K562 (cell line): Measurements from ENCODE around the gene MDK. TPM values are rescaled to one million over a fixed set of nuclear protein-coding genes. Genes with fewer than 3 reads are reported as not detected.

Source experiments
- ASH1L ChIP-seq: fragments of 450-650 bp; IDR thresholded peaks from 2 replicates; pipeline ENCODE4 v1.6.1; 2018; ENCODE audit warnings: borderline replicate concordance, mild to moderate bottlenecking, low read depth; ENCODE audit not compliant: partially characterized antibody
- CBFA2T3 ChIP-seq: fragments of 450-650 bp; IDR thresholded peaks from 2 replicates; pipeline ENCODE4 v1.6.1; 2017
- CBX2 ChIP-seq: fragments of 200-600 bp; sonication (generic); IDR thresholded peaks from one replicate; pipeline ENCODE4 v1.6.1; 2012; ENCODE audit warnings: mild to moderate bottlenecking, low read length, inconsistent platforms; ENCODE audit not compliant: insufficient read depth, poor library complexity, severe bottlenecking
- E2F4 ChIP-seq: sonication (generic); formaldehyde crosslinking; IDR thresholded peaks from 2 replicates; pipeline ENCODE4 v1.8.0; 2022; ENCODE audit warnings: mild to moderate bottlenecking, low read depth, missing genetic modification reagents
- ELF2 ChIP-seq: fragments of 250-450 bp; sonication (Bioruptor Pico); IDR thresholded peaks from 2 replicates; pipeline ENCODE4 v1.5.0; 2021; ENCODE audit warnings: mild to moderate bottlenecking
- ELK1 ChIP-seq: sonication (generic); formaldehyde crosslinking; IDR thresholded peaks from 2 replicates; pipeline ENCODE4 v1.8.1; 2022; ENCODE audit warnings: missing genetic modification reagents
- FOXJ2 ChIP-seq: fragments of 200-800 bp; sonication (Bioruptor generic); IDR thresholded peaks from 2 replicates; pipeline ENCODE4 v1.6.1; 2016; ENCODE audit warnings: missing genetic modification characterization, missing compliant biosample characterization
- FUS ChIP-seq: fragments of 200-400 bp; formaldehyde crosslinking; optimal IDR thresholded peaks from 2 replicates; pipeline ENCODE3; 2017; ENCODE audit warnings: low read depth, low read length
- GTF2F1 ChIP-seq: IDR thresholded peaks from 2 replicates; pipeline ENCODE4 v1.6.1; 2011; ENCODE audit warnings: low read depth, low read length, improper control_type of control experiment
- HES1 ChIP-seq: fragments of 450-650 bp; IDR thresholded peaks from 2 replicates; pipeline ENCODE4 v1.6.1; 2016; ENCODE audit warnings: low read depth, mild to moderate bottlenecking, moderate library complexity
- HMG20B ChIP-seq: fragments of 250-450 bp; sonication (Bioruptor Pico); IDR thresholded peaks from 2 replicates; pipeline ENCODE4 v1.5.0; 2021; ENCODE audit warnings: mild to moderate bottlenecking
- IFI16 ChIP-seq: fragments of 250-450 bp; sonication (Bioruptor Pico); IDR thresholded peaks from 2 replicates; pipeline ENCODE4 v2.1.2; 2022; ENCODE audit warnings: mild to moderate bottlenecking, inconsistent platforms
- JUND ChIP-seq, 2 experiments: IDR thresholded peaks; 2 replicates in 1 of 2; 3 replicates in 1 of 2; pipeline ENCODE4 v1.6.1; 2011; ENCODE audit warnings: borderline replicate concordance in 2 of 2, low read depth in 2 of 2, low read length in 2 of 2, improper control_type of control experiment in 1 of 2, missing biosample characterization in 1 of 2, missing genetic modification characterization in 1 of 2, missing genetic modification reagents in 1 of 2
- LARP7 ChIP-seq: fragments of 450-650 bp; IDR thresholded peaks from 2 replicates; pipeline ENCODE4 v1.6.1; 2016
- NCOA2 ChIP-seq, 2 experiments: fragments of 450-650 bp; IDR thresholded peaks; 2 replicates each; pipeline ENCODE4 v1.6.1; 2018; ENCODE audit warnings: mild to moderate bottlenecking in 2 of 2, moderate library complexity in 1 of 2; ENCODE audit not compliant: partially characterized antibody in 2 of 2
- NCOR1 ChIP-seq: fragments of 450-650 bp; IDR thresholded peaks from 2 replicates; pipeline ENCODE4 v1.6.1; 2016; ENCODE audit warnings: mild to moderate bottlenecking, moderate library complexity
- SAFB ChIP-seq: fragments of 200-400 bp; formaldehyde crosslinking; IDR thresholded peaks from 2 replicates; pipeline ENCODE4 v1.6.1; 2017; ENCODE audit warnings: low read depth, low read length, borderline replicate concordance
- SLC30A9 ChIP-seq: fragments of 250-450 bp; sonication (Bioruptor Pico); IDR thresholded peaks from 2 replicates; pipeline ENCODE4 v1.8.0; 2022; ENCODE audit warnings: mild to moderate bottlenecking, moderate library complexity
- SMARCA4 ChIP-seq: fragments of 450-650 bp; IDR thresholded peaks from 2 replicates; pipeline ENCODE4 v1.6.1; 2016
- TCF3 ChIP-seq: sonication (generic); formaldehyde crosslinking; IDR thresholded peaks from 2 replicates; pipeline ENCODE4 v1.4.0; 2020; ENCODE audit warnings: mild to moderate bottlenecking, missing genetic modification reagents
- ZBTB26 ChIP-seq: fragments of 450-650 bp; formaldehyde crosslinking; IDR thresholded peaks from 2 replicates; pipeline ENCODE4 v1.4.0; 2022; ENCODE audit warnings: missing genetic modification characterization
- ZC3H4 ChIP-seq: sonication (generic); formaldehyde crosslinking; IDR thresholded peaks from 2 replicates; pipeline ENCODE4 v1.9.0; 2021; ENCODE audit warnings: missing genetic modification reagents, borderline replicate concordance
- ZKSCAN3 ChIP-seq: fragments of 250-450 bp; sonication (Bioruptor Pico); IDR thresholded peaks from 2 replicates; pipeline ENCODE4 v1.4.0; 2020
- ZNF124 ChIP-seq: sonication (generic); formaldehyde crosslinking; IDR thresholded peaks from 2 replicates; pipeline ENCODE4 v1.8.1; 2022; ENCODE audit warnings: missing genetic modification reagents
- ZNF586 ChIP-seq: fragments of 450-650 bp; formaldehyde crosslinking; conservative IDR thresholded peaks from 2 replicates; pipeline ENCODE4 v1.4.0; 2020; ENCODE audit warnings: mild to moderate bottlenecking, moderate library complexity
- ZNF707 ChIP-seq: fragments of 250-450 bp; sonication (Bioruptor Pico); conservative IDR thresholded peaks from 2 replicates; pipeline ENCODE4 v1.8.0; 2022; ENCODE audit warnings: inconsistent platforms, mild to moderate bottlenecking, moderate library complexity
- ZNF79 ChIP-seq: fragments of 250-450 bp; sonication (Bioruptor Pico); IDR thresholded peaks from 2 replicates; pipeline ENCODE4 v1.4.0; 2020; ENCODE audit warnings: low read depth, mild to moderate bottlenecking, moderate library complexity
- polyA plus RNA-seq, 8 experiments: library from polyadenylated mRNA; depleted of rRNA in 4 of 8; stranded (reverse) in 5 of 8; unstranded in 3 of 8; fragments of >200 nt; fragmentation: Nextera tagmentation in 2 of 8; fragmentation: Illumina TruSeq in 1 of 8; extraction: Ambion mirVana in 2 of 8; extraction: Trizol in 1 of 8; gene quantifications; 2 replicates each; pipeline versions ENCODE4 v1.2.1 to v1.2.3, GENCODE V29; 2011 to 2014; ENCODE audit warnings: inconsistent platforms in 1 of 8, missing spikeins in 1 of 8
- total RNA-seq, 7 experiments: library from RNA; depleted of rRNA in 6 of 7; stranded (reverse); fragments of >200 nt in 6 of 7; fragmentation: Illumina TruSeq in 2 of 7; extraction: Trizol in 2 of 7; gene quantifications; 2 replicates each; pipeline versions ENCODE4 v1.2.1 to v1.2.3, GENCODE V29; 2011 to 2021; ENCODE audit warnings: low replicate concordance in 1 of 7

MDK gene
- total and polyA plus RNA-seq, 9 of the 15 experiments (the other 6 are each of a cell fraction or from before 2014, with no cell fraction given): 20.7 to 700 (median 350) TPM

GRCh38 chr11:46392421-46393230, 11.2 kb downstream of the MDK start (continued):
- TF ChIP-seq ELK1 (CRISPR knock-in tag) (no peak), ZNF79 (CRISPR knock-in tag) (no peak), CBX2 (no peak), ELF2 (CRISPR knock-in tag) (no peak), JUND (IDR thresholded peaks at IDR 0.05; ENCODE audit: borderline replicate concordance, low read depth, low read length) (no peak), JUND (tag; IDR thresholded peaks at IDR 0.05; ENCODE audit: borderline replicate concordance, low read depth, low read length) (no peak), FOXJ2 (tag) (no peak), NCOR1 (no peak), ZKSCAN3 (CRISPR knock-in tag) (no peak), ZBTB26 (no peak), IFI16 (CRISPR knock-in tag) (no peak), ASH1L (no peak), ZNF707 (CRISPR knock-in tag) (no peak), E2F4 (CRISPR knock-in tag) (peak; percentile 72; the same call in 1 of the 2 replicates), GTF2F1 (no peak), TCF3 (CRISPR knock-in tag) (0 out of 2 replicates have a peak, but pooled peaks have one; percentile 32), HMG20B (no peak), HES1 (no peak), LARP7 (no peak), SMARCA4 (peak; percentile 56; the same call in 1 of the 2 replicates), ZNF586 (CRISPR knock-in tag) (no peak), SAFB (no peak), FUS (peak; percentile 82), SLC30A9 (CRISPR knock-in tag) (no peak), ZC3H4 (CRISPR knock-in tag) (no peak), NCOA2 (IDR thresholded peaks at IDR 0.05; ENCODE audit: partially characterized antibody in 2 of 2) (no peak), CBFA2T3 (no peak), ZNF124 (CRISPR knock-in tag) (no peak)
